GM21737 (cell line): Measurements from ENCODE around the gene KLHL25.

Experiments
- ATAC-seq: cut with Tn5 transposase; IDR thresholded peaks from one replicate; pipeline ENCODE4 v1.9.1; 2021; ENCODE audit warnings: mild to moderate bottlenecking, moderate library complexity; ENCODE audit not compliant: unreplicated experiment

KLHL25 gene

DNA sequence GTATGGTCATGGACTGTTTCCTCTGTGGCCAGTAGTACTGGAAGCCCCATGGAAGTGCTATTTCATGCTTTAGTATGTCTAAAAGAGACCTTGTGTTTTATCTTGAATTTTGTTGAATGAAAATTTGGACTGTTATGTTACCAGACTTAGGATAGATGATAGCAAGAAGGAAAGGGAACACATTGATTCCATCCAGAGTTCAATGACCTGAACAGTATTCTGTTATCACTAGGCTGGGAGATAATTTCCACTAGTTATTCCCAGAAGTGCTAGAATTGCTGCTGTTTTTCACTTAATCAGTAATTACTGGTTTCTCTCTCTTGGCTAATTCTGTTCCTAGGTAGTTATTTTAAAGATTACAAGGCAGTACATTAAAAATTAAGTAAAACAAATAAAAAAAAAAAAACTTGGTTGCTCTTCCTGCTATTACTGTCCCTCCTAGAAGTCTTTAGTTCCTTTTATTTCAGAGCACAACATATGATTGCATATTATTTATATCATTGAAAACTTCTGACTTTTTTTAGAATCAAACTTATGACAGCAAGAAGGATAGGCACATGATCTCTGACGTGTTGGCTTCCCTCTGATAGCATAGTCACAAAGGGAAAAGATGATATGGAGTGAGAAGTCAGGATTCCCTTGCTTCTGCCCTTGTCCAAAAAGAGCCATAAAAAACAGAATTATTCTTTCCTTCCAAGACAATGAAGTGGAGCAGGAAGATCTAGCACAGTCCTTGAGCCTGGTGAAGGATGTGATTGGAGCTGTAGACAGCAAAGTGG, 72.2 kb downstream of the KLHL25 start:
- ATAC-seq: no peak

DNA sequence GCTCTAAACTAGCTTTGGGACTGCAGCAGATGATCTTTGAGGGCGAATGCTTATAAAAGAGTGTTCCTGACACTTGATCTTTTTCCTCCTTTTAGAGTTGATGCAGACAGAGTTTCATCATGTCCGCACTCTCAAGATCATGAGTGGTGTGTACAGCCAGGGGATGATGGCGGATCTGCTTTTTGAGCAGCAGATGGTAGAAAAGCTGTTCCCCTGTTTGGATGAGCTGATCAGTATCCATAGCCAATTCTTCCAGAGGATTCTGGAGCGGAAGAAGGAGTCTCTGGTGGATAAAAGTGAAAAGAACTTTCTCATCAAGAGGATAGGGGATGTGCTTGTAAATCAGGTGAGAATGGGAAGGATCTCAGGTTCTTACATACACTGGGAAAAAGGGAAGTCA, 75.7 kb downstream of the KLHL25 start:
- ATAC-seq: no peak

DNA sequence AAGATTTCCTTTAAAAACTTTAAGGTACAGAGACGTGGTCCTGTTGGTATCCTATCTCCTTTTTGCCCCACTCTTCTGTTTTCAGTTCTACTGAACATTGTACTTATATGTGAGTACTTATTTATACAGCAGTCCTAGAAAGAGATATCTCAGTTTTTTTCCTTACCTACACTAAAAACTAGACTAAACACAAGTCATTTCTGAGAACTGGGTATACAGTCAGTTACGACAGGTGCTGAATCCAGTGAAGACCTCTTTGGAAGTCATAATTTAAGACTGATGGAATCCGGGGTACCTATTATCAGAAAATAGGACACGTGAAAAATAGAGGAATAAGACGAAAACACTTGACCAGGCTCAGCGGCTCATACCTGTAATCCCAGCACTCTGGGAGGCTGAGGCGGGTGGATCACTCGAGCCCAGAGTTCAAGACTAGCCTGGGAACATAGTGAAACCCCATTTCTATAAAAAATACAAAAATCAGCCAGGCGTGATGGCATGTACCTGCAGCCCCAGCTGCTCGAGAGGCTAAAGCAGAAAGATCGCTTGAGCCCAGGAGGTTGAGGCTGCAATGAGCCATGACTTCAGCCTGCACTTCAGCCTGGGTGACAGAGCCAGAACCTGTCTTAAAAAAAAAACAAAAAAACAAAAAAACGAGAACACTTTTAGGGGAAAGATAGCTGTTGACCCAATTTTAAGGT, 76.3 kb downstream of the KLHL25 start:
- ATAC-seq: peak; percentile 54

DNA sequence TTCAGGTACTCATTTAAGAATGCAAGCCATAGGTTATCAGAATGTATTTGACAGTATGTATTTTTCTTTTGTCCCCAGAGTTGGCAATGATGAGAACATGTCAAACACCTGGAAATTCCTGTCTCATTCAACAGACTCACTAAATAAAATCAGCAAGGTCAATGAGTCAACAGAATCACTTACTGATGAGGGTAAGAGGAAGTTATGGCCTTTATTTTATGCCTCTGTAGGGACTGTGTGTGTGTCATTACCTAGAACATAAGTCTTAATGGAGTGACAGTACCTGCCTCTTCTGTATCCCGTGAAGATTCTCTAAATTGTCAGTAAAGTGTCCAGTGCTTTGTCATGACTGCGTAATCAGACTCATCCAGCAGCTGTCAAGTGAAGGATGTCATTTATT, 77.5 kb downstream of the KLHL25 start:
- ATAC-seq: no peak

DNA sequence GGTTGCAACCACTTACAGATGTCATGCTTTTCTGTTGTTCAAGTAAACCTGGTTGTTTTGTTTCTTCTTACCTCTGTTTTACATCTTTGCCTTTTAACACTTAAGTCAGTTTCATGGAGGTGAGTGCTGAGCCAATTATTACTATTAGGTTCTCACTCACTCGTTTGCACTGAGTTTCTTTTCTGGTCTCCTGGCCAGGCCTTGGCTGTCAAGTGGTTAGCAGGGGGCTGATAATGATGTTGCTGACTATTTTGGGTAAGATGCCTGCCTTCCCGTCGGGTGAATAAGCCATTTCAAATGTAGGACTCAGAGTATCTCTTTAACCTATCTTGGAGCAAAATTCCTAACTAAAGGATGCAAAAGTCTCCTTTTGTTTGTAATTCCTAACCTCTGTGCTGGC, 78.5 kb downstream of the KLHL25 start:
- no peak for ATAC-seq

DNA sequence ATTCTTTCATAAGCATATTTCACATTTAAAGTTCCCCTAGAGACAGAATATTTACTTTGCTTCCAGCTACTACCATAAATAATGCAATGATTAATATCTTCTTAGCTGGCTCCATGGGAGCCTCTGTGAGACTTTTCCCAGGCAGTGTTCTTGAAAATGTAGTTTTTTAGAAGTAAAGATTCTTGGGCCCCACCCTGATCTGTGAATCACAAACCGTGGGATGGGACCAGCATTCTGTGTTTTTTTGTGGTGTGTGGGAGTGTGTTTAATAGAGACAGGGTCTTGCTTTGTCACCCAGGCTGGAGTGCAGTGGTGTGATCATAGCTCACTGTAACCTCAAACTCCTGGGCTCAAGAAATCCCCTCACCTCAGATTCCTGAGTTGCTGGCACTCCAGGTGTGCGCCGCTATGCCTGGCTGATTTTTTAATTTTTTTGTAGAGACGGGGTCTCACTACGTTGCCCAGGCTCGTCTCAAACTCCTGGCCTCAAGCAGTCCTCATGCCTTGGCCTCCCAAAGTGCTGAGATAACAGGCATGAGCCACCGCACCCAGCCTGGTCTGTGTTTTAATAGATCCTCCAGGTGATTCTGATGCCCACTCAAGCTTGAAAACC, 83.0 kb downstream of the KLHL25 start:
- ATAC-seq: no peak

DNA sequence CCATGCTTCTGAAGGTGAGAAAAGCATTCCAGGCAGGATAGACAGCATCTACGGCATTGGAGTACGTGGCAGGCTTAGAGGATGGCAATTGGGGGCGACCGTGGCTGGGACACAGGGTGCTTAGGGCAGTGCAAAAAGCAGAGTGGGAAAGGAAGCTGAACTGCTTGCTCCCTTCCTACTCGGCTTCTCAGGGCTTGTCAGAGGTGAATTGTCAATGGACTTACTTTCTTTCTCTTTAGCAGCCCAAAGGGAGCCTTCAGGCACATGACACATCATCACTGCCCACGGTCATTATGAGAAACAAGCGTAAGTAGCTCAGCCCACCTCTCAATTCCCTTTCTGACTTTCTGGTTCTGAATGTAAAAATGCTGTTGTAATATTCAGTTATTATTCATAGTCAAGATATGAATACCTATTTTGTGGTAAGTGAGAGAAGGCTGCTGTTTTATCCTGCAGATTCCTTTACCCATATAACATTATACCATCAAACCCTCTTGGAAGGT, 84.3 kb downstream of the KLHL25 start:
- peak; percentile 30 for ATAC-seq
